Right lobe of liver (tissue), 6 donors: Measurements from ENCODE around the gene CIAO2B. TPM values are rescaled to one million over a fixed set of nuclear protein-coding genes. Genes with fewer than 3 reads are reported as not detected.
A peak's percentile ranks its signal among the peaks of the same experiment; 100 is the strongest.

Experiments
- ATAC-seq, 4 donors: fragments of 200-7000 bp; cut with Tn5 transposase; one replicate each; pipeline ENCODE4 v1.9.1; 2020; ENCODE audit warnings: mild to moderate bottlenecking in 4 of 4, moderate library complexity in 4 of 4
- DNase-seq, 3 donors: peaks; one replicate each; pipeline ENCODE4 v3.0.0-alpha.2; 2020
- H3K27ac ChIP-seq, 3 donors: fragments of 200-600 bp; one replicate each; pipeline ENCODE4 v1.8.0; 2022
- H3K27me3 ChIP-seq, 2 donors: fragments of 200-600 bp; one replicate each; pipeline ENCODE4 v1.8.0; 2022
- H3K36me3 ChIP-seq, 4 donors: fragments of 200-600 bp; sonication (generic) in 1 of 4; one replicate each; pipeline versions ENCODE4 v1.5.1 to v1.8.0; 2017 to 2022; ENCODE audit warnings: control low read depth in 1 of 4
- H3K4me1 ChIP-seq, 4 donors: fragments of 200-600 bp; sonication (generic) in 1 of 4; one replicate each; pipeline versions ENCODE4 v1.5.1 to v1.8.0; 2017 to 2022; ENCODE audit warnings: control low read depth in 1 of 4
- H3K4me3 ChIP-seq, 3 donors: fragments of 200-600 bp; one replicate each; pipeline ENCODE4 v1.8.0; 2022
- H3K9me3 ChIP-seq, 4 donors: fragments of 200-600 bp; sonication (generic) in 1 of 4; one replicate each; pipeline versions ENCODE4 v1.5.1 to v1.8.0; 2017 to 2022; ENCODE audit warnings: control low read depth in 1 of 4
- CTCF ChIP-seq, 4 donors: fragments of 200-600 bp in 3 of 4; fragments of 450-650 bp in 1 of 4; IDR thresholded peaks; one replicate each; pipeline versions ENCODE4 v1.5.1 to v1.8.0; 2016 to 2022; ENCODE audit warnings: antibody characterized with exemption in 4 of 4, mild to moderate bottlenecking in 2 of 4
- POLR2A ChIP-seq: fragments of 450-650 bp; IDR thresholded peaks from one replicate; pipeline ENCODE4 v1.6.1; 2017; ENCODE audit warnings: antibody characterized with exemption, mild to moderate bottlenecking
- WGBS: methylation state at CpG from one replicate; pipeline ENCODE4 v1.1.6; 2018; ENCODE audit warnings: low coverage, low lambda C conversion rate; ENCODE audit not compliant: insufficient coverage; ENCODE audit errors: missing lambda C conversion rate; 5-methylcytosine and 5-hydroxymethylcytosine counted together
- intact Hi-C, 2 donors: fragments of 100-400 bp; cut with DNase I; formaldehyde crosslinking; loops; one replicate each; pipeline versions ENCODE4 v1.11.2 to v1.14.1; 2022
- total RNA-seq, 6 experiments: library from RNA; depleted of rRNA in 2 of 6; stranded (reverse); fragments of >200 nt in 2 of 6; fragmentation: NEBNext Ultra II Directional in 3 of 6; extraction: Animal tissue kit (Norgen Biotek cat#: 25700) in 3 of 6; gene quantifications; one replicate each; pipeline versions ENCODE4 v1.1.0 to v1.2.4, GENCODE V29; 2016 to 2023
- donor health status: DM: no; HTN: yes; CAD: no.
- donor health status: DM: no; HTN: no; CAD: no.
- donor health status: DM: no; HTN: no; CAD: no.
- donor health status: DM: no; HTN: yes; CAD: no.
- donor health status: DM: no; HTN: yes; CAD: no.

The CIAO2B gene
- total RNA-seq, 6 experiments from 2014 or later = 40.6 to 111 (median 47.4) TPM

- Histone ChIP-seq H3K9me3 (no peaks in the 10 kb centered on the region), H3K27ac (no peak overlapping the region), H3K27me3 (no peaks in the 10 kb centered on the region), H3K4me1 (peaks cover 0 to 5% (median 0%) of the 10 kb centered on the region in 4 donors), H3K4me3 (peak overlapping the region in 2 of 3 donors; percentile 29 to 32), H3K36me3 (no peaks in the 10 kb centered on the region)
- ATAC-seq (peak; percentile 25 to 65 (median 41)), DNase-seq (peak in 1 of 3 donors; percentile 43)
- intact Hi-C loops = no loop called here
- 26% methylated on average over 10 of the region's 72 CpGs for WGBS
- TF ChIP-seq CTCF (IDR thresholded peaks at IDR 0.05) (peak; percentile 15 to 38 (median 20)), POLR2A (no peak)
Observed at GRCh38 chr16:66924527-66925321, 9.5 kb downstream of the CIAO2B start.

DNA sequence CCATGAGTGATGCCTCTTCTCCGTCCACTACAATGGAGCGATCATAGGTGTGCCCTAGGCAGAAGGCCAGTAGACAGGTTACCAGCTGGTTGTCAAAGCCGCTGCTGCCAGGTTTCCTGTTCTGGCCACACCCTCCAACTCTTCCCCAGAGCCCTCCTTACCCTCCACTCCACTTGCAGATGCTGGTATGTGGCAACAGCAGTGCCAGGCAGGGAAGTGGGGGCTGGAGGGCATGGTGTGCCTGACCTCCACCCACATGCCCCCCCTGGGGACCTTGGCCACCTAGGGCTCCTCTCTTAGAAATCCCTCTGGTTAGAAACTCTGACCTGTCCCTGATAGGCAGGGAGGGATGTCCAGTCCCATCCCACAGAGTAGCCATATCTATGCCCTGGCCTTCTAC is 10.3 kb downstream of the CIAO2B start:
- no peak for DNase-seq
- Histone ChIP-seq H3K4me3 (no peak overlapping the region), H3K36me3 (no peaks in the 10 kb centered on the region), H3K9me3 (no peaks in the 10 kb centered on the region), H3K4me1 (peaks cover 0 to 5% (median 0%) of the 10 kb centered on the region in 4 donors), H3K27me3 (no peaks in the 10 kb centered on the region), H3K27ac (no peak overlapping the region)
- WGBS = 29% methylated on average over 1 of the region's 3 CpGs
- ATAC-seq = no peak
- intact Hi-C loops = no loop called here
- no peak for TF ChIP-seq CTCF (IDR thresholded peaks at IDR 0.05)
- no peak for TF ChIP-seq POLR2A

GRCh38 chr16:66923247-66923731 is 10.9 kb downstream of the CIAO2B start:
- no peaks in the 10 kb centered on the region for H3K36me3 ChIP-seq
- no peaks in the 10 kb centered on the region for H3K27me3 ChIP-seq
- ATAC-seq = peak in 2 of 4 donors; percentile 10 to 19
- no peak overlapping the region for H3K27ac ChIP-seq
- H3K4me1 ChIP-seq = peaks cover 0 to 5% (median 0%) of the 10 kb centered on the region in 4 donors
- TF ChIP-seq CTCF (IDR thresholded peaks at IDR 0.05) (no peak), POLR2A (no peak)
- H3K4me3 ChIP-seq = no peak overlapping the region
- no peak for DNase-seq
- intact Hi-C loops = no loop called here
- no peaks in the 10 kb centered on the region for H3K9me3 ChIP-seq
- 51% methylated on average over 11 of the region's 18 CpGs for WGBS

- H3K36me3 ChIP-seq = no peaks in the 10 kb centered on the region
- TF ChIP-seq CTCF (IDR thresholded peaks at IDR 0.05) (no peak), POLR2A (no peak)
- 75% methylated on average over 14 of the region's 42 CpGs for WGBS
- H3K27me3 ChIP-seq = no peaks in the 10 kb centered on the region
- peaks cover 0 to 5% (median 0%) of the 10 kb centered on the region in 4 donors for H3K4me1 ChIP-seq
- intact Hi-C loops = no loop called here
- H3K4me3 ChIP-seq = no peak overlapping the region
- ATAC-seq (no peak), DNase-seq (no peak)
- no peak overlapping the region for H3K27ac ChIP-seq
- H3K9me3 ChIP-seq = no peaks in the 10 kb centered on the region
Observed at GRCh38 chr16:66921729-66922450, 12.3 kb downstream of the CIAO2B start.
